SW 1271 (cell line): ENCODE results near the gene PPM1B.
"Not testable (repeated sequence)": the region's sequence is repeated elsewhere in the genome, so short reads cannot be mapped to it uniquely, and the experiment has no call there.

Experiments used
- DNase-seq, 2 experiments: peaks; one replicate each; lab custom pipeline; 2025; lab: John Stamatoyannopoulos, UW

Gene PPM1B

GRCh38 chr2:44163777-44164176, 4.9 kb upstream of the PPM1B start:
- DNase-seq = no peak

- DNase-seq = no peak
Measured at GRCh38 chr2:44164617-44165016, 4.1 kb upstream of the PPM1B start.

GRCh38 chr2:44166096-44166495, 2.6 kb upstream of the PPM1B start:
- DNase-seq = no peak

- no peak for DNase-seq
Measured at GRCh38 chr2:44167311-44167907, 1.3 kb upstream of the PPM1B start.

- DNase-seq = peak; percentile 99 to 100
Measured at GRCh38 chr2:44167908-44168680, 581 bp upstream of the PPM1B start.

GRCh38 chr2:44169155-44169898, 652 bp downstream of the PPM1B start:
- peak in 1 of 2 experiments; percentile 57 for DNase-seq

GRCh38 chr2:44170311-44170717, 1.6 kb downstream of the PPM1B start:
- no peak for DNase-seq

GRCh38 chr2:44171018-44171417, 2.3 kb downstream of the PPM1B start:
- DNase-seq = peak in 1 of 2 experiments; percentile 35

- DNase-seq = not testable (repeated sequence)
Measured at GRCh38 chr2:44171442-44171841, 2.8 kb downstream of the PPM1B start.

GRCh38 chr2:44172576-44172975, 3.9 kb downstream of the PPM1B start:
- no peak for DNase-seq

GRCh38 chr2:44178950-44179349, 10.3 kb downstream of the PPM1B start:
- no peak for DNase-seq

GRCh38 chr2:44181648-44182047, 13.0 kb downstream of the PPM1B start:
- DNase-seq = no peak

- DNase-seq = no peak
Measured at GRCh38 chr2:44184106-44184505, 15.4 kb downstream of the PPM1B start.

GRCh38 chr2:44186810-44187209, 18.1 kb downstream of the PPM1B start:
- no peak for DNase-seq

GRCh38 chr2:44187251-44187650, 18.6 kb downstream of the PPM1B start:
- no peak for DNase-seq

- no peak for DNase-seq
Measured at GRCh38 chr2:44188696-44189095, 20.0 kb downstream of the PPM1B start.

GRCh38 chr2:44189104-44189503, 20.4 kb downstream of the PPM1B start:
- DNase-seq = no peak

- no peak for DNase-seq
Measured at GRCh38 chr2:44190526-44190925, 21.9 kb downstream of the PPM1B start.

- no peak for DNase-seq
Measured at GRCh38 chr2:44191739-44192138, 23.1 kb downstream of the PPM1B start.

GRCh38 chr2:44192646-44193045, 24.0 kb downstream of the PPM1B start:
- DNase-seq = no peak

GRCh38 chr2:44195714-44196113, 27.0 kb downstream of the PPM1B start:
- DNase-seq = no peak

GRCh38 chr2:44197816-44198215, 29.1 kb downstream of the PPM1B start:
- no peak for DNase-seq

GRCh38 chr2:44200011-44200410, 31.3 kb downstream of the PPM1B start:
- no peak for DNase-seq
